Right ventricle myocardium inferior (tissue), 1 donor: Measurements from ENCODE around the gene NKAP. TPM values are rescaled to one million over a fixed set of nuclear protein-coding genes. Genes with fewer than 3 reads are reported as not detected.
"Not testable (repeated sequence)": the region's sequence is repeated elsewhere in the genome, so short reads cannot be mapped to it uniquely, and the experiment has no call there.

Experiments used
- ATAC-seq: fragments of 200-7000 bp; cut with Tn5 transposase; one replicate; pipeline ENCODE4 v1.9.1; 2020; ENCODE audit warnings: mild to moderate bottlenecking, moderate library complexity
- DNase-seq: peaks from one replicate; pipeline ENCODE4 v3.0.0; 2021; ENCODE audit errors: missing footprints
- intact Hi-C: fragments of 100-400 bp; cut with DNase I; formaldehyde crosslinking; loops from one replicate; pipeline ENCODE4 v1.11.0; 2022
- total RNA-seq: library from RNA; stranded (reverse); fragmentation: NEBNext Ultra II Directional; extraction: Animal tissue kit (Norgen Biotek cat#: 25700); gene quantifications from one replicate; pipeline ENCODE4 v1.2.1, GENCODE V29; 2021
- donor health status: DM: no; HTN: yes; CAD: no; lungs with severe emphysema.

Gene NKAP
- total RNA-seq, 1 donor from 2014 or later = 4.7 TPM

DNA sequence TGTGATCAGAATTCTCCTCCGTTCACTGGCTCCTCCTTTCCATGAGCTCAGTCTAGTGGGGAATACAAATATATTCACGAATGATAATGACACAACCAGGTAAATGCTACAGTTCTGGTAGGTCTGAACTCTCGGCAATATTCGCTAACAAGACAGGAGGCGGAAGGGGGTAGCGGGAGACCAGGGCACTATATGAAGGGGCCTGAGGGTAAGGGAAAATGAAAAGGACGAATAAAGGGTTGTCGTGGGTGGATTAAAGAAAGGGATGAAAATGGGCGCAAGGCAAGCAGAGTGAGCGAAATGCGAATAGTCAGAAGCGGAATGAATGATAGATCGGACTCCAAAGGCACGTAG, 743 bp downstream of the NKAP start:
- peak; percentile 15 for ATAC-seq
- intact Hi-C loops = no loop called here
- DNase-seq = no peak

GRCh38 chrX:119942173-119942819, 1.3 kb downstream of the NKAP start:
- intact Hi-C loops = no loop called here
- ATAC-seq (no peak), DNase-seq (no peak)

GRCh38 chrX:119941336-119941735, 2.2 kb downstream of the NKAP start:
- ATAC-seq (no peak), DNase-seq (no peak)
- intact Hi-C loops = no loop called here

- ATAC-seq (no peak), DNase-seq (no peak)
- intact Hi-C loops = no loop called here
Observed at GRCh38 chrX:119935215-119935874, 8.2 kb downstream of the NKAP start.

- DNase-seq, intact Hi-C loops, ATAC-seq: not testable (repeated sequence)
Observed at GRCh38 chrX:119922391-119922790, 21.2 kb downstream of the NKAP start.

DNA sequence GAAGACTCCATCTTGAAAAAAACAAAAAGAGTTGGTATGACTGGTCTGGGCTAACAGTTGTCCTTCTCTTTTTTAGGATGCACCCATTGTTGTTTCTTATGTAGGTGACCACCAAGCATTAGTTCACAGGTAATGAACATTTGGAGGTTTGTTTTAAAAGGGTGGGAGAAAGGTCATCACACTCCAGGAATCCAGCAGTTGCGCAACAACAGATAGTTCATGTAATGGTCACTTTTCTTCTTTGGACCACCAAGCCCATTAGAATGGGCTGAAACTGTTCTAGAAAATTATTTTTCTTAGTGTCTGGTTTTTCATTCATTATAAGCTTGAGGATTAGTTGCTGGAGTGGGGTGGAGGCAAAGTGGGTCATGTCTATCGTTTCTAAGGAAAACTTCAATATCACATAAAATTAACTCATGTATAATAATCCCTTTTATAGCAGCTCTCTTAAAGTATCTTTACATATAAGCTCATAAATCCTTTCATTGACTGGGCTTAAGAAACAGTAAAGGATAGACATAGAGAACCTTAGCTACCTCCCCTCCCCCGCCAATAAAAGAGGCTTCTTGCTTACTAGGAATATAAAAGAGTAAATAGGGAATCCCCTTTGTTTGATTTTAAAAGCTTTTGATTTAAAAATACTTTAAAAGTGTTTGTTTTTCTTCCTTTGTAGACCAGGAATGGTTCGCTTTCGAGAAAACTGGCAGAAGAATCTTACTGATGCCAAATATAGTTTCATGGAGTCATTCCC, 23.5 kb downstream of the NKAP start:
- intact Hi-C loops = no loop called here

GRCh38 chrX:119917877-119918276, 25.7 kb downstream of the NKAP start:
- ATAC-seq = no peak
- DNase-seq = no peak
- intact Hi-C loops = no loop called here

More for the DNA sequence above, 23.5 kb downstream of the NKAP start:
- ATAC-seq (no peak), DNase-seq (no peak)

DNA sequence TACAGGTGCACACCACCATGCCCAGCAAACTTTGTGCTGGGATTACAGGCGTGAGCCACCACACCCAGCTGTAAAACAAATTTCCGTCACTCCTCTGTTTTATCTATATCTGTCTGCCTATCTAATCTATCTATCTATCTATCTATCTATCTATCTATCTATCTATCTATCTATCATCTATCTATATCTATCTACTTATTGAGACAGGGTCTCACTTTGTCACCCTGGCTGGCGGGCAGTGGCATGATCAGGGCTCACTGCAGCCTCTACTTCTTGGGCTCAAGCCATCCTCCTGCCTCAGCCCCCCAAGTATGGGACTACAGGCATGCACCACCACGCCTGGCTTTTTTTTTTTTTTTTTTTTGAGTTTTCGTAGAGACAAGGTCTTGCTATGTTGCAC, 27.2 kb downstream of the NKAP start:
- DNase-seq = no peak
- intact Hi-C loops = no loop called here
- no peak for ATAC-seq

GRCh38 chrX:119900976-119901375, 42.6 kb downstream of the NKAP start:
- intact Hi-C loops = no loop called here
- ATAC-seq = no peak

GRCh38 chrX:119899125-119899524, 44.4 kb downstream of the NKAP start:
- intact Hi-C loops = no loop called here
- ATAC-seq (no peak), DNase-seq (no peak)

More at GRCh38 chrX:119900976-119901375, 42.6 kb downstream of the NKAP start:
- DNase-seq = no peak

DNA sequence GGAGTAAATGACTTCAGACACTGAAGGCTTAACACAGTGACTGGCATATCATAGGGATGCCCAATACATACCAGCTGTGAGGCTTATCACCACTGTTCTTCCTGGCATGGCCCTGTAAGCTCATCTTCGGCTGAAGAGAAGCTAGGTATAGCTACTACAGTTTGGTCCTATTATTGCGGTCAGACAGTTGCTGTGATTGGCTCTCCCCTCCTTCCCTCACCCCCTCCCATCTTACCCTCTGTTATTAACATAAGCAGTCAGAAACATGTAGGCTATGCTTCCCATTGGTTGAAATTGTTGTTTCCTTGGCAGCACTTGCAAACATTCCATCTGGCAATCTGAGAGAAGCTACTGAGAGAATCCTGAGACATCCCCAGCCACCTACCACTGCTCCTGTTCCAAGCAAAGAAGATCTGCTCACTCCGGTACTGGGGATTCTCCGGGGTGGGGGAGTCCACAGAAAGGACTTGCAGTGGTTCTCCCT, 47.7 kb downstream of the NKAP start, which contains the start of gene AKAP14:
Gene AKAP14 (plus strand): TSS at position 51 of the 484 bp plus-strand sequence. CDS start 7,331 bp downstream, outside the sequence.
- no peak for ATAC-seq

DNA sequence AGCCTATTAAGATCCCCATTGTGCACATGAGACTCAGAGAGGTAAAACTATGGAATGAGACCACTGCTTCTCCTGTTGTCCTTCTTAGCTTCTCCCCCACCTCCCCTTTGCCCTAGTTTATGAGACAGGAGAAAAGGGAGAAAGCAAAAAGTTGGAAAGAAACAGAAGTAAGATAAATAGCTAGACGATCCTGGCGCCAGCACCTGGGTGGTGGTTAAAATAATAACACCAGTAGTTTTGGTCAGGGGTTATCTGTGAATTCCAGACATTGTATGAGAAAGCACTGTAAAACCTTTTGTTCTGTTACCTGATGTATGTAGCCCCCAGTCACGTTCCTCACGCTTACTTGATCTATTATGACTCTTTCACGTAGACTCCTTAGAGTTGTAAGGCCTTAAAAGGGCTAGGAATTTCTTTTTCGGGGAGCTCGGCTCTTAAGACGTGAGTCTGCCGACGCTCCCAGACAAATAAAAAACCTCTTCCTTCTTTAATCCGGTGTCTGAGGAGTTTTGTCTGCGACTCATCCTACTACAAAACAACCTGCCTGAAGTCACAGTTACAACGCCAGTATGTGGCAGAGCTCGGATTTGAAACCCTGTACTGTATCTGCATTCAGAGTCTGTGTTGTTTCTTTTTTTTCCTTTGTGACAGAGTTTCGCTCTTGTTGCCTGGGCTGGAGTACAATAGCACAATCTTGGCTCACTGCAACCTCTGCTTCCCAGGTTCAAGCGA, 51.4 kb downstream of the NKAP start:
- ATAC-seq, DNase-seq, intact Hi-C loops: not testable (repeated sequence)

More for the DNA sequence above, 47.7 kb downstream of the NKAP start, which contains the start of gene AKAP14:
- DNase-seq = no peak
- intact Hi-C loops = no loop called here

DNA sequence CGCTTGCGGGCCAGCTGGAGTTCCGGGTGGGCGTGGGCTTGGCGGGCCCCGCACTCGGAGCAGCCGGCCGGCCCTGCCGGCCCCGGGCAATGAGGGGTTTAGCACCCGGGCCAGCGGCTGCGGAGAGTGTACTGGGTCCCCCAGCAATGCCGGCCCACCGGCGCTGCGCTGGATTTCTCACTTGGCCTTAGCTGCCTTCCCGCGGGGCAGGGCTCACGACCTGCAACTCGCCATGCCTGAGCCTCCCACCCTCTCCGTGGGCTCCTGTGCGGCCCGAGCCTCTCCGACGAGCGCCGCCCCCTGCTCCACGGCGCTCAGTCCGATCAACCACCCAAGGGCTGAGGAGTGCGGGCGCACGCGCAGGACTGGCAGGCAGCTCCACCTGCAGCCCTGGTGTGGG, 52.9 kb downstream of the NKAP start:
- ATAC-seq, intact Hi-C loops, DNase-seq: not testable (repeated sequence)

- DNase-seq (peak; percentile 84), ATAC-seq (peak; percentile 80)
- intact Hi-C loops = no loop called here
Observed at GRCh38 chrX:119887721-119888425, 55.7 kb downstream of the NKAP start.

DNA sequence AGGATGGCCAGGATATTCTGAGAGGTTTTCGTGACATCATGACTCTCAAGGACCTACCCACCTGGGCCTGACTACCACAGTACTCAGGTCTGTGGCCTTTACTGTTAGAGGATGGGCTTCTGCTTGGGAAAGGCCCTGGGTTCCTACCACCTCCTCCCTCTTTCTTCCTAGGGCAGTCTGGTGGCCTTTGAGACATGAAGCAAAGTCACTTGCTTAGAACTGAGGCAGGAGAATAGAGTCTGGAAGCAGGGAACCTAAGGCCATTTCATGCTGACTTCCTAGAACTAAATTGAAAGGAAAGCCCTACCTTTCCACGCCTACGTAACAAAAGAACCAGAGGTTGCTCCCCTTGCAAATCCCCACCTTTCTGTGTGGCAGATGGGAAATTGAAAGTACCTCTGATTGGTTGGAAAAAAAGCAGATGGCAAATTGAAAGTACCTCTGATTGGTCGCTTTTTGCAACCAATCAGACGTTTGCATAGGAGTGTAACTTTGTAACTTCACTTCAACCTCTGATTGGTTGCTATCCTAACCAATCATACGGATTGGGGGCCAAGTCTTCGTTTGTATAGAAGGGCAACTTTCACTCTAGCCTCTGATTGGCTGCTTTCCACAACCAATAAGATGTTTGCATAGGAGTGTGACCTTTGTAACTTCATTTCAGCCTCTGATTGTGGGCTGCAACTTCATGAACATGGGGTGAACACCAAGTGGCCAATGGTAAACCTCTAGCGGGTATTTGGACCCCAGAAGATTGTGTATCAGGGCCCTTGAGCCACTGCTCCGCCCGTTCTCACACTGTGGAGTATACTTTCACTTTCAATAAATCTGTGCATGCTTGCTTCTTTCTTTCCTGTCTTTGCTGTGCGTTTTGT, 57.8 kb downstream of the NKAP start:
- DNase-seq (no peak), ATAC-seq (no peak)
- intact Hi-C loops = no loop called here

DNA sequence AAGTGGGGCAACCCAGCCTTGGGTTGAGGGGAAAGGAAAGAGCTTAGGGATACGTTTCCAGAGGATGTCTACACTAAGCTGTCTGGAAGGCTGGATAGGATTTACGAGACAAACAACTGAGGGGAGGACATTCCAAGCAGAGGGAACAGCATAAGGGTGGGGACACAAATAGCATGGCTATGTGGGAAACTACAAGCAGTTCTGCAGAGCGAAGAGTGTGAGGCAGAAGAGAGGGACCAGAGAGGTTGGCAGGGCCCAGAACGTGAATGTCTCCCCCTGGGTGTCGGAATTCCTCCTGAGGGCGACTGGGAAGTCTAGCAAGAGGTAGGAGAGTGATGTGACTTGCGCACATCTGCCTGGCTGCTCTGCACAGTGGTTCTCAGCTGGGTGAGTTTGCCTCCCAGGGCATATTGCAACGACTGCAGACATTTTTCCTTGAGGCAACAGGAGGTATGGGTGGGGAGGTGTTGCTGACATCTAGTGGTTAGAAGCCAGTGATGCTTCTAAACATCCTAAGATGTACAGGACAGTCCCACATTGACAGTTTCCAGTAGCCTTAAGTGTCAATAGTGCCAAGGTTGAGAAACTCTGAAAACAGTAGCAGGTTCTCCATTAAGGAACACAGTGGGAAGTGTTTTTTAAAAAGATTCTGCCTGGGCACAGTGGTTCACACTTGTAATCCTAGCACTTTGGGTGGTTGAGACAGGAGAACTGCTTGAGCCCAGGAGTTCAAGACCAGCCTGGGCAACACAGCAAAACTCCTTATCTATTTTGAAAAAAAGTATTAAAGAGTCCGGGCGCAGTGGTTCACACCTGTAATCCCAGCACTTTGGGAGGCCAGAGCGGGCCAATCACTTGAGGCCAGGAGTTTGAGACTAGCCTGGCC, 62.8 kb downstream of the NKAP start:
- DNase-seq = no peak
- intact Hi-C loops = no loop called here

More for the DNA sequence above, 62.8 kb downstream of the NKAP start:
- ATAC-seq = peak; percentile 75
